PC-3 (cell line): ENCODE data around the gene DNAH3. TPM values are rescaled to one million over a fixed set of nuclear protein-coding genes. Genes with fewer than 3 reads are reported as not detected.

ENCODE experiments used
- total RNA-seq: library from RNA; depleted of rRNA; stranded (reverse); fragments of >200 nt; gene quantifications from 2 replicates; pipeline ENCODE4 v1.2.3, GENCODE V29; 2014; rRNA removed

DNAH3 gene
- total RNA-seq, 1 experiment from 2014 or later, result 0.11 TPM

Other genes with a start within 250 kb of the DNAH3 start
- gene LDAF1, start 7.8 kb upstream of the DNAH3 start, total RNA-seq, result 3.6 and 11.5 TPM in 2 replicates
- gene ZP2, start 60.7 kb upstream of the DNAH3 start, total RNA-seq, result not detected in 2 replicates
- not detected in 2 replicates for gene ANKS4B, start 82.9 kb upstream of the DNAH3 start, total RNA-seq
- gene CRYM, start 127.4 kb upstream of the DNAH3 start, total RNA-seq, result not detected in 2 replicates